ENCODE data around the gene MICA.

DNA sequence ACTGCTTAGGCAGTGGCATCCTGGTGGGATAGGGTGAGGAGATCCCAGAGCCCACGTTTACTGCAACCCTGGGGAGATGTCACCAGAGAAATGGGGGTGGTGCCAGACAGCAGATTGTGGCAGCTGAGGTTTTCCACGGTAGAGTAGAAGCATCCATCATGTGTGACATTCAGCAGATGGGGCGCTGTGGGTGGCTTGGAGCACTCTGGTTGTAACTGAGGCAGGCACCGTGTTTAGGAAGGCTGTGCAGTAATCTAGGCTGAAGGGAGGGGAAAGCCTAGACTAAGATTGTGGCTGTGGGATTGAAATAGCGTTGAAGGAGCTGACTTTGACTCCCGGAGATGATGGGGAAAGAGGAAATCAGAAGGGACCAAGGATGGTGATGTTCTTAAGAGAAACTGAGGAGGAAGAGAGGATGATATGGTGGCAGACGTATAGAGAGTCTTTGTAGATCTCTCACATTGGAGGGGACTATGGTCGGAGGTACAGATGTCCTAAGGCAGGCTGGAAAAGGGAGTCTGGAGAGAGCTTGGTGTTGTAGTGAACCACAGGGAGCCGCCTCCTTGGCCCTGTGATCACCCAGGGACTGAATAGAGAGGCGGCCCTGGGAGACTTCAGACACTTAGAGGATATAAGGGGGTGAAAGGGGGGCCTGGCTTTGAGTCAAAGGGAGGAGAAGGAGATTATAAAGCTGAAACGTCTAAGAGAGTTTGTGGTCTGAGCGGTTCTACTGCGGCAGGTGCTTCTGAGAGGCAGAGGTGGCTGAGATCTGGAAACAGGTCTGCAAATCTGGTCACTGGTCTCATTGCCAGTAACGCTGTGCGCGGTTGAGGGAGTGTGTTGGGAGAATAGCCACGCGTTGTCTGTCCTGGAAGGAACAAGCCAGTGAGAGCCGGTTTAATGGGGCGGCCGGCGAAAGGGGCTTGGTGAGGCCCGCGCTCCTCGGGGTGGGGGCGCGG is 792 bp upstream of the MICA start:
- TF ChIP-seq, protein P1, sequence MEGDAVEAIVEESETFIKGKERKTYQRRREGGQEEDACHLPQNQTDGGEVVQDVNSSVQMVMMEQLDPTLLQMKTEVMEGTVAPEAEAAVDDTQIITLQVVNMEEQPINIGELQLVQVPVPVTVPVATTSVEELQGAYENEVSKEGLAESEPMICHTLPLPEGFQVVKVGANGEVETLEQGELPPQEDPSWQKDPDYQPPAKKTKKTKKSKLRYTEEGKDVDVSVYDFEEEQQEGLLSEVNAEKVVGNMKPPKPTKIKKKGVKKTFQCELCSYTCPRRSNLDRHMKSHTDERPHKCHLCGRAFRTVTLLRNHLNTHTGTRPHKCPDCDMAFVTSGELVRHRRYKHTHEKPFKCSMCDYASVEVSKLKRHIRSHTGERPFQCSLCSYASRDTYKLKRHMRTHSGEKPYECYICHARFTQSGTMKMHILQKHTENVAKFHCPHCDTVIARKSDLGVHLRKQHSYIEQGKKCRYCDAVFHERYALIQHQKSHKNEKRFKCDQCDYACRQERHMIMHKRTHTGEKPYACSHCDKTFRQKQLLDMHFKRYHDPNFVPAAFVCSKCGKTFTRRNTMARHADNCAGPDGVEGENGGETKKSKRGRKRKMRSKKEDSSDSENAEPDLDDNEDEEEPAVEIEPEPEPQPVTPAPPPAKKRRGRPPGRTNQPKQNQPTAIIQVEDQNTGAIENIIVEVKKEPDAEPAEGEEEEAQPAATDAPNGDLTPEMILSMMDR (IDR thresholded peaks at IDR 0.05): no peak
- TF ChIP-seq POLR2A (IDR thresholded peaks at IDR 0.05) (no peak), EP300 (IDR thresholded peaks at IDR 0.05; ENCODE audit: low read depth) (no peak), POLR2AphosphoS5 (IDR thresholded peaks at IDR 0.05) (no peak)
